ENCODE results near the gene TBCCD1. TPM values are rescaled to one million over a fixed set of nuclear protein-coding genes. Genes with fewer than 3 reads are reported as not detected.
A peak's percentile ranks its signal among the peaks of the same experiment; 100 is the strongest.

TBCCD1 gene
- total RNA-seq, 1 experiment from 2014 or later: 11.1 TPM

GRCh38 chr3:186590580-186591295 lies 23.6 kb upstream of the TBCCD1 start:
- BruUV-seq (replicated peaks): no TSS peak
- TF ChIP-seq CTCF (IDR thresholded peaks at IDR 0.05; ENCODE audit: unreplicated experiment): no peak
- H3K4me1 Mint-ChIP-seq (ENCODE audit: insufficient read depth, unreplicated experiment): peaks cover 25% of the 10 kb centered on the region
- intact Hi-C loops (cut with micrococcal nuclease): no loop called here
- no peak overlapping the region for H3K4me3 Mint-ChIP-seq (ENCODE audit: unreplicated experiment)
- peak overlapping the region; percentile 61 for H3K27ac Mint-ChIP-seq (ENCODE audit: low read depth, unreplicated experiment)
- no peaks in the 10 kb centered on the region for H3K9me3 Mint-ChIP-seq (ENCODE audit: unreplicated experiment)
- peaks cover 10% of the 10 kb centered on the region for H3K36me3 Mint-ChIP-seq (ENCODE audit: insufficient read depth, unreplicated experiment)
- H3K27me3 Mint-ChIP-seq (ENCODE audit: insufficient read depth, unreplicated experiment): no peaks in the 10 kb centered on the region
- DNase-seq (ENCODE audit: unreplicated experiment): no peak
- POLR2A ChIA-PET: interaction anchor here (0.5 to 14.3 kb wide), 15 partner anchors 8 to 483 kb away, joined by 4 to 161 read pairs (median 4); partner anchors contain the start of genes DNAJB11, EIF4A2, RFC4 and TBCCD1
- CTCF ChIA-PET: interaction anchor here (0.6 to 9.6 kb wide), 7 partner anchors 8 to 231 kb away, joined by 3 to 100 read pairs (median 8); partner anchors contain the start of gene AHSG

- peaks cover 17% of the 10 kb centered on the region for H3K36me3 Mint-ChIP-seq (ENCODE audit: insufficient read depth, unreplicated experiment)
- DNase-seq (ENCODE audit: unreplicated experiment): peak; percentile 87
- H3K9me3 Mint-ChIP-seq (ENCODE audit: unreplicated experiment): no peaks in the 10 kb centered on the region
- POLR2A ChIA-PET: interaction anchor here (0.7 to 14.3 kb wide), 18 partner anchors 9 to 216 kb away, joined by 3 to 161 read pairs (median 4); partner anchors contain the start of genes DNAJB11, EIF4A2, RFC4 and TBCCD1
- TF ChIP-seq CTCF (IDR thresholded peaks at IDR 0.05; ENCODE audit: unreplicated experiment): no peak
- intact Hi-C loops (cut with micrococcal nuclease): loop anchor here (1.0 kb wide), 2 partner anchors 19 to 27 kb away; no protein-coding TSS in a partner anchor
- no TSS peak for BruUV-seq (replicated peaks)
- no peaks in the 10 kb centered on the region for H3K27me3 Mint-ChIP-seq (ENCODE audit: insufficient read depth, unreplicated experiment)
- peak overlapping the region; percentile 61 for H3K27ac Mint-ChIP-seq (ENCODE audit: low read depth, unreplicated experiment)
- H3K4me3 Mint-ChIP-seq (ENCODE audit: unreplicated experiment): no peak overlapping the region
- peaks cover 25% of the 10 kb centered on the region for H3K4me1 Mint-ChIP-seq (ENCODE audit: insufficient read depth, unreplicated experiment)
- CTCF ChIA-PET: interaction anchor here (0.5 to 9.6 kb wide), 9 partner anchors 18 to 232 kb away, joined by 3 to 100 read pairs (median 4); partner anchors contain the start of gene AHSG
Measured at GRCh38 chr3:186589856-186590579, 22.9 kb upstream of the TBCCD1 start.

- H3K4me3 Mint-ChIP-seq (ENCODE audit: unreplicated experiment): peak overlapping the region; percentile 47
- POLR2A ChIA-PET: interaction anchor here (0.7 to 14.3 kb wide), 11 partner anchors 18 to 781 kb away, joined by 3 to 161 read pairs (median 5); partner anchors contain the start of genes DNAJB11, EIF4A2, RFC4 and TBCCD1
Measured at GRCh38 chr3:186589121-186589520, 22.0 kb upstream of the TBCCD1 start.

More at GRCh38 chr3:186589121-186589520, 22.0 kb upstream of the TBCCD1 start:
- CTCF ChIA-PET: interaction anchor here (0.6 to 9.6 kb wide), 6 partner anchors 20 to 233 kb away, joined by 3 to 100 read pairs (median 7); partner anchors contain the start of genes AHSG and TBCCD1
- Mint-ChIP-seq H3K4me1 (ENCODE audit: insufficient read depth, unreplicated experiment) (peaks cover 25% of the 10 kb centered on the region), H3K36me3 (ENCODE audit: insufficient read depth, unreplicated experiment) (peaks cover 25% of the 10 kb centered on the region), H3K9me3 (ENCODE audit: unreplicated experiment) (no peaks in the 10 kb centered on the region), H3K27ac (ENCODE audit: low read depth, unreplicated experiment) (peak overlapping the region; percentile 86), H3K27me3 (ENCODE audit: insufficient read depth, unreplicated experiment) (no peaks in the 10 kb centered on the region)
- intact Hi-C loops (cut with micrococcal nuclease): loop anchor here (1.0 kb wide), 2 partner anchors 20 to 28 kb away; no protein-coding TSS in a partner anchor
- TF ChIP-seq CTCF (IDR thresholded peaks at IDR 0.05; ENCODE audit: unreplicated experiment): peak; percentile 33
- peak; percentile 73 for DNase-seq (ENCODE audit: unreplicated experiment)
- BruUV-seq (replicated peaks): no TSS peak

All from MCF 10A (cell line).